H54 (cell line): ENCODE measurements around the gene SLC18A2.
"Not testable (repeated sequence)": the region's sequence is repeated elsewhere in the genome, so short reads cannot be mapped to it uniquely, and the experiment has no call there.

ENCODE experiments used
- DNase-seq: peaks from one replicate; pipeline ENCODE4 v3.0.0; 2011; ENCODE audit warnings: low spot score, mixed read lengths; ENCODE audit not compliant: insufficient read length
- FAIRE-seq: peaks from 3 replicates; lab custom pipeline; 2011; peaks lifted over from hg19 to GRCh38; lab: Jason Lieb, UNC
- POLR2A ChIP-seq: IDR thresholded peaks from 2 replicates; pipeline ENCODE4 v1.6.1; 2011; ENCODE audit warnings: low read depth, mild to moderate bottlenecking, low read length

The SLC18A2 gene

DNA sequence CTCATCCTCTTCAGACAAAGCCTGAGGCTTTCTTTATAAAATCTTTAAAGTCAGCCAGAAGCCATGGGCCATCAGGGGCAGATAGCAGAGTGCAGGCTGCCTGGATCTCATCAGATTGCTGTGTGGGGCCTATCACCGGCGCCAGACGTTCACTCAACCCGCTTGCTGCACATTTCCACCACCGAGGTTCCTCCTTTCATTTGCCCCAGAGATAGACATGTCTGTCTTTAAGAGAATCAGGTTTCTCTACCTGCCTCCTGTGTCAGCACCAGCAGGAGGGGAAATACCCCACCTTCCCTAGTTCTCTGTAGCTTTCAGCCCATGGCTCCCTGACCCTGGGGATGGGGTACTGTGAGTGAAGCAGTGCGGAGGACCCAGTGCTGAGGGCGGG lies 22.0 kb downstream of the SLC18A2 start:
- TF ChIP-seq POLR2A: no peak
- no peak for DNase-seq
- FAIRE-seq: no peak

DNA sequence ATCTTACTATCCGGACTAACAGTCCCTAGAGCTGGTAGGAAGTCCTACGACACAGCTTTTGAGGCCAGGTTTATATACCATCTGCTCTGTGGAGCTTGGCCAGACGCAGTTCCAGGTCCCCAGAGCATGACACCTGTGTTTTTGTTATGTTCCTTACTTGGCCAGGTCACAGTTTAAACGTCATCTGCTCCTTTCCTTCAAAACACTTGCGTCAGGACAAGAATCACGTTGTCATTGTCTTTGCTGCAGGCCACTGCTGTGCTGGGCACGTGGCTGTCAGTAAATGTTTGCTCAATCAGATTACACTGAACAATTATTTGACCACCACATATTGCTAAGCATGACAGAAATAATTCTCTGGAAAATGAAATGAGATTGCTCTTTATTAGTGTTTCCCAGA lies 23.9 kb downstream of the SLC18A2 start:
- TF ChIP-seq POLR2A: no peak
- no peak for DNase-seq
- FAIRE-seq: no peak

DNA sequence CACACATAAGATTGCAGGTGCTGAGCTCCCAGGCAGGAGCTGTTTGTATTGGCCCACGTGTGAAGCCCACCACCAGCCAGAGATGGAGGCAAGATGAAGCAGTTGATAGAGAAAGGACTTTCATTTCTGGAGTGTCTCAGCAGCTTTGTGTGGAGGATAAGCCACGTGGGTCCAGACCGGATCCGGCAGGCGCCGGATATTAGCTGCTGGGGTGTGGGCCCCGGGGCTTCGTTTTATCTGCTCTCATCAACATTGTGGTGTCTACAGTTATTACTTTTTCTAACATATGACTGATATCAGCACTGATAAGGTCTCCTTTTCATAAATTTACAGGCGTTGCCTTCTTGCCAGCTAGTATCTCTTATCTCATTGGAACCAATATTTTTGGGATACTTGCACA lies 25.5 kb downstream of the SLC18A2 start:
- DNase-seq: no peak
- no peak for FAIRE-seq
- TF ChIP-seq POLR2A: no peak

DNA sequence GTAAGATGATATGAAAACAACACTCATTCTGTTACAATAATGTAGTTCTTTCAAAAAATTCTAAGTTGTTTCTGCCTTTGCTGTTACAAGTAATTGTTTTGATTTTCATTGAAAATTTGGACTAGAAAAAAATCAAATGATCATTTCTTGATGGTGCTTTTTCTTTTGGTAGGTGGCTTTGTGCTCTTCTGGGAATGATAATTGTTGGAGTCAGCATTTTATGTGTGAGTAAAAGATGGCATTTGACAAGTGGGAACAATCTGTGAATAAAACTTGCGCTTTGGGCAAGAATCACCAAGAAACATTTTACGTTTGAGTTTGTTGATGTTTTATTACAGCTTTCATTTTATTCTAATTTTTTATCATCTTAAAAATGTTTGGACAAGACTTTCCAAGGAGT lies 25.9 kb downstream of the SLC18A2 start:
- DNase-seq (no peak), FAIRE-seq (no peak)
- TF ChIP-seq POLR2A: no peak

DNA sequence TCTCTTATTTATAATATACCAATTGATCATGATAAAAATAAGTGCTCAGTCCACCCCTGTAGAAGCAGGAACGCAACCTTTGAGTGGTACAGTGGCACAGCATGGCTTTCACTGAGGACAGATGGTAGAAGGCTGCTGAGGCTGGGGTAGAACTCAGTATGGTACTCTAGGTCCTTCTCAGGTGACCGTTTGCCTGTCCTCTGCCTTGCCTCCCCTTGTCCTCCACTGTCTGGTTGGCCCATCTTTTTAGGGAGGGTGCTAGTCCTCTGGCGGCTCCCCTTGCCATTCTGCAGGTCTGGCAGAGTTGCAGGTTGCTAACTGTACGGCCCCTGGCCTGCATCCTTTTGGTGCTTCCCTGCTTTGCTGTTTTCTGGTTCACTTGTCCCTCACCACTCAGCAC lies 27.3 kb downstream of the SLC18A2 start:
- TF ChIP-seq POLR2A: no peak
- no peak for FAIRE-seq

DNA sequence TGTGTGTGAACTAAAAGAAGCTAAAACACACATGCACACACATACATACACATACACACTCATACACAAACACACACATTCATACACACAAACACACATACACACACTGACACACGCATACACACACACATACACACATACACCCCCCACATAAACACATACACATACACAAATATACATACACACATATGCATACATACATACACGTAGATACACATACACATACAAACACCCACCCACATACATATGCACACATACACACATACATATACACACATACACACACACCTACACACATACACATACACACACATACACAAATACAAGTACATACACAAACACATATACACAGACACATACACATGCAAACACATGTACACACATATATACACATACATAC lies 28.0 kb downstream of the SLC18A2 start:
- no peak for TF ChIP-seq POLR2A
- FAIRE-seq (no peak), DNase-seq (no peak)

More for the DNA sequence above, 27.3 kb downstream of the SLC18A2 start:
- no peak for DNase-seq

DNA sequence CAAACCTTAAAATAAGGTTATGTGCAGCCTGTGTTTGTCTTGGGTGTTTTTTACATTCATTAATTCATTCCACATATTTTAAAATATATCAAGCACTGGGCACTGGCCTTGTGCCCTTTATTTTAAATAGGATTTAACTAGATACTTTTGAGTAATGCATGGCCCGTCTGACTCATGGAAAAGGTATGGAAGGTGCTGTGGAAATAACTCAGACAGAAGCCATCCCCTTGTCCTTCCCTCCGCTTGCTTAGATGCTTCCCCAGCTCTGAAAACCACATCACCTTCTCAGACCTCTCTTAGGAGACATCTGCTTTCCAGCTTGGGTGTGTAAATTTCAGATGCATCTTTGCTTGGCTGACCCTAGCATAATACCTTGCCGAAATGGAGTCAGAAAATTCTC lies 30.5 kb downstream of the SLC18A2 start:
- no peak for FAIRE-seq

DNA sequence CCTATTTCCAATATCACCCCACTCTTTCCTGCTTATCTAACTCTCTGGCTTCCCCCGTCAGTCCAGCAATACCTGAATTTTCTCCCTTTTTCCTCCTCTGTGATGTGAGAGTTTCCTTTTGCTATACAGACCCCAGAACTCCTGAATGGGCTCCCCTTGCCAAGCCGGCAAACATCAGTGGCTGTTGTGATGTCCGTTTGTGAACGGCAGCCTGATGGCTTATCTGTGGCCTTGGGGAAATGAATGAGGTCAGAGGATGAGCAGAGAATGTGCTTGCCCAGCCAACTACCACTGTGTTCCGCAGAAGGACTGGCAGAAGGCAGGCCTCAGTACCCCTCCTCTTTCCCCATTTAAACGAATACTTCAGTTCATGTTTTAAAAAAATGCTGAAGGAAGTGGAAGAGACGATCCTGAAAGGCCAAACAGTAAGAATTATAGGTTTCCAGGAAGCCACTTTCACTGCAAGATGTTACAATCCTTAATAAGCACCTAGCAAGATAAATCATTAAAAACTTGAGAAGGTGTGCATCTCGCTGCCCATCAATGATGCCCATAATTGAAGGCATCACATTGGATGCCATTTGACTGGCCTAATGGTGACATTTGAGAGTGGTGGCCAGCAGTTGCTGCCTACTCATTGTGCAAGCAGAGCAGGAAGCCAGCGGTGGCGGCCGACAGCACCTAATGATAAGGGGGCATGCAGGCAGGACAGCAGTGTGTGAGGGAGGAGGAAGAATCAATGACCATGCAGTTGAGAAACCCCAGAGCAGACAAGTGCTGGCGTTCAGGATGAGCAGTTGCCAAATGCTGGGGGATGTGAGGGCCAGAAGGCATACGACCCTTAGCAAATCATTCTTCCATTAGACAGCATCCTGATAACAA lies 31.5 kb downstream of the SLC18A2 start:
- FAIRE-seq (no peak), DNase-seq (no peak)
- TF ChIP-seq POLR2A: no peak

More for the DNA sequence above, 30.5 kb downstream of the SLC18A2 start:
- no peak for DNase-seq
- no peak for TF ChIP-seq POLR2A

DNA sequence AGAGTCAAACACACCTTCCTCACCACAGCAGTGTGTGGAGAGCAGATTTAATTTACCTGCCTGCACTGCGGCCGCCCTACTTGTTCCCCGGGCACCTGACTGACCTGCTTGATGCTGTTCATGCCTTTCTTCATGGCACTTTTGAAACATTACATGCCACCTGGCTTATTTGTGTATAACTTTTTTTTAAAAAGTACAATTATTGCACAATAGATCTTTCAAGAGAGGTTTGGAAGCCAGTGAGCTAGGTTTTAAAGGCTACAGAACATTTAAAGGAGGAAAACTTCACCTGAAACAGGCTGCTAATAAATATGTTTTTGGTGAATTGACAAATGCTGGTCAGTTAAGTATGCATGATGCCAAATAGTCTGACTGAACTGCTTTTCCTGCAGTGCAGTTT lies 33.1 kb downstream of the SLC18A2 start:
- DNase-seq (no peak), FAIRE-seq (no peak)
- no peak for TF ChIP-seq POLR2A

DNA sequence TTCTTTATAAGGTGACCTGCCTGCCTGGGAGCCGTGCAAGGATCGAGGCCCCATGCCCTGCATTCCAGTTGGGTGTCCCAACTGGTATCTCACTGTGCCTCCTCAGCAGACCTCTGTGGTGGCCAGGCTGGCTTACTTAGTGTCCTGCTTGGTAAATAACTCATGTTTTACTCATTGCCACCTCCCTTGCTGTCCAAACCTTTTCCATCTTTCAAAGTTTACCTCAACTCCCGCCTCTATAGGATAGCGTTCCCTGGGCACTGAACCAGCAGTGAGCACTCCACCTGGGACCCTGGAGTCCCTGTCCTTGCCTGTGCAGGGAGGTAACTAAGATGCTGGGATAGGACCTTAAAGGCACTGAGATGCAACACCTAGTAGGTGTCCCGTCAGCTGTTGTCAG lies 33.6 kb downstream of the SLC18A2 start:
- FAIRE-seq (no peak), DNase-seq (no peak)
- no peak for TF ChIP-seq POLR2A

DNA sequence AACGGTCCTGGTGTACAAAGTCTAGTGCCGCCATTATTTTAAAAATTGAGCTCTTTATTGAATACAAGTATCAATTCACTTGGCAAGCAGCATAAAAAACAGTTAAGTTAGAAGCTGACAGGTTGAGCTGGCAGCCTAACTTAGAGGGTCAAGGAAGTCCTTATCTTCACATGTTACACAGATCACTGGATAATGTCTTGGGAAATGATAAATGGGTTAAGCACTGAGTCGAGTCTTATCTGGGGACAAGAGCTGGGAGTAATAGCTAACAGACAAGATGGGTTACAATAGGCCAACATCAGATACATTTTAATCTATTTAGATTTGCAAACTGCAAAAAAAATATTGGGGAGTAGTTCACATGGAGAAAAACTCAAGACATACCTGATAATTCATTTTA lies 34.2 kb downstream of the SLC18A2 start:
- FAIRE-seq (no peak), DNase-seq (no peak)
- TF ChIP-seq POLR2A: no peak

DNA sequence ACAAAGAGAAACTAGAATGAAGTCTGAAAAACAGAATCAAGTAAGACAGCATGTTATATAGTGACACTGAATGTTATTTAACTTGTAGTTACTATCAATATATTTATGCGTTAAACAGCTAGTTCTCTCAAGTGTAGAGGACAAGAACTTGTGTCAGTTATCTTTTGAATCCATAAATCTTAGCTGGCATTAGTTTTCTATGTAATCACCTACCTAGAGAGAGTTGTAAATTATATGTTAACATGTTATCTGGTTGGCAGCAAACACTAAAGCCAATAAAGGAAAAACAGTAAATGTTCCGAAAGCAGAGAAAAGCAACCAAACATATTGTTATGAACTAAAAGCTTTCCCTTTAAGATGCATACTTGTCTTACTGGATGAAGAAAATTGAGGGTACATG lies 36.8 kb downstream of the SLC18A2 start:
- FAIRE-seq (no peak), DNase-seq (no peak)
- no peak for TF ChIP-seq POLR2A

DNA sequence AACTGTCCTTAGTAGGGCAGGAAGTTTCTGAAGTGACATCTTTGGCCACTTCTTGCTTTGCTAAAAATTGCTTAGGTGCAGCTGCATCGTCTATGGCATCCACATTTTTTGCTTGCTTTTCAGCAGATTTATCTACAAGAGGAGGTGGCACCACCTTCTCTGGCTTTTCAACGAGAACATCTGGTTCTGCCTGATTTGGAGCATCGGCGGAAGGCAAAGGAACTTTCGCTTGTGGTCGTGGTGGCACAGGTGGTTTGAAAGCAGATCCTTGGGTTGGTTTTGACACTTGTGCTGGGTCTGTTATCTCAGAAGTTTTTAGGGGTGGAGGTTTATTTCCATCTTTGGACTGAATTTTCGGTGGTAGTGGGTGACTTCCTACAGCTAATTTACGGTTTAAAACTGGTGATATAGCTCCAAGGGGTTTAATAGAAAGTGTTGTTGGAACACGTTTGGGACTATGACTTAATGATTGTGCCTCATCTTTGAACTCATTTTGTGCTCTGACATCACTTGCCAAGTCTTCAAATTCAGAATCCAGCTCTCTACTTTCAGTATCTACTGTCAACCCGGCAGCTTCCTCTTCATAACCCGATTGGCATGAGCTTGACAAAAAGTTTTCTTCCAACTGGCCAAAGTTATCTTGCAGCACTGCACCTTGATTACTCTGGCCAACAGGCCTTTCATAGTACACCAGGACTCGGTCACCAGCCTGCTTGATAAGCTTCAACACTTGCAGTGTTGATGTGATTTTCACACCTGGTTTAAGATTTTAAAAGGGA lies 44.0 kb downstream of the SLC18A2 start:
- FAIRE-seq (no peak), DNase-seq (no peak)
- TF ChIP-seq POLR2A: no peak

DNA sequence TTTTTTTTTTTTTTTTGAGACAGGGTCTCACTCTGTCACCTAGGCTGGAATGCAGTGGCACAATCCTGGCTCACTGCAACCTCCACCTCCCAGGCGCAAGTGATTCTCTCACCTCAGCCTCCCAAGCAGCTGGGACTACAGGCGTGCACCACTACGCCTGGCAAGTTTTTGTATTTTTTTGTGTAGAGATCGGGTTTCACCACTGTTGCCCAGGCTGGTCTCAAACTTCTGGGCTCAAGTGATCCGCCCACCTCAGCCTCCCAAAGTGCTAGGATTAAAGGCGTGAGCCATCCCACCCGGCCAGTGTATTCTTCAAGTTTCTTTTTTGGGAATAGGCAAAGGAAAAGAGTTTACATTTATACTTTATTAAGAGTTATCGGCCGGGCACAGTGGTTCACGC lies 50.0 kb downstream of the SLC18A2 start:
- not testable (repeated sequence) for FAIRE-seq, DNase-seq
